ENCODE measurements around the gene NAIP.
"Not testable (repeated sequence)": the region's sequence is repeated elsewhere in the genome, so short reads cannot be mapped to it uniquely, and the experiment has no call there.

- not testable (repeated sequence) for TF ChIP-seq CTCF, POLR2A (IDR thresholded peaks at IDR 0.05)
These were observed 18.2 kb downstream of the NAIP start for GRCh38 chr5:71006983-71007382.

All from thyroid gland (tissue), 4 donors.